Measurements from ENCODE around the gene KANSL1.
A peak's percentile ranks its signal among the peaks of the same experiment; 100 is the strongest.
"Not testable (repeated sequence)": the region's sequence is repeated elsewhere in the genome, so short reads cannot be mapped to it uniquely, and the experiment has no call there.

The KANSL1 gene

GRCh38 chr17:46193151-46193625 is at the start of gene KANSL1:
KANSL1 (minus strand) TSS chr17:46193429; CDS start chr17:46172143, 21,286 bp downstream.
- peak; percentile 97 for DNase-seq (ENCODE audit: low read depth, low spot score)

GRCh38 chr17:46231359-46231758 is 38.1 kb upstream of the KANSL1 start:
- not testable (repeated sequence) for DNase-seq (ENCODE audit: low read depth, low spot score)

- DNase-seq (ENCODE audit: low read depth, low spot score) = peak; percentile 91
Measured at GRCh38 chr17:46225274-46225794, 32.1 kb upstream of the KANSL1 start.

GRCh38 chr17:46224864-46225263 is 31.6 kb upstream of the KANSL1 start:
- peak; percentile 27 for DNase-seq (ENCODE audit: low read depth, low spot score)

- not testable (repeated sequence) for DNase-seq (ENCODE audit: low read depth, low spot score)
Measured at GRCh38 chr17:46223041-46223440, 29.8 kb upstream of the KANSL1 start.

GRCh38 chr17:46216682-46217081 is 23.5 kb upstream of the KANSL1 start:
- DNase-seq (ENCODE audit: low read depth, low spot score) = no peak

GRCh38 chr17:46212634-46213435 is 19.6 kb upstream of the KANSL1 start:
- peak; percentile 83 for DNase-seq (ENCODE audit: low read depth, low spot score)

- no peak for DNase-seq (ENCODE audit: low read depth, low spot score)
Measured at GRCh38 chr17:46208997-46209396, 15.8 kb upstream of the KANSL1 start.

- no peak for DNase-seq (ENCODE audit: low read depth, low spot score)
Measured at GRCh38 chr17:46205975-46206374, 12.7 kb upstream of the KANSL1 start.

- DNase-seq (ENCODE audit: low read depth, low spot score) = no peak
Measured at GRCh38 chr17:46202424-46202823, 9.2 kb upstream of the KANSL1 start.

- DNase-seq (ENCODE audit: low read depth, low spot score) = no peak
Measured at GRCh38 chr17:46201491-46201890, 8.3 kb upstream of the KANSL1 start.

GRCh38 chr17:46200197-46200596 is 7.0 kb upstream of the KANSL1 start:
- DNase-seq (ENCODE audit: low read depth, low spot score) = no peak

GRCh38 chr17:46199379-46199778 is 6.2 kb upstream of the KANSL1 start:
- DNase-seq (ENCODE audit: low read depth, low spot score) = no peak

GRCh38 chr17:46198233-46198632 is 5.0 kb upstream of the KANSL1 start:
- no peak for DNase-seq (ENCODE audit: low read depth, low spot score)

GRCh38 chr17:46197530-46197929 is 4.3 kb upstream of the KANSL1 start:
- no peak for DNase-seq (ENCODE audit: low read depth, low spot score)

GRCh38 chr17:46195939-46196716 is 2.9 kb upstream of the KANSL1 start:
- no peak for DNase-seq (ENCODE audit: low read depth, low spot score)

- no peak for DNase-seq (ENCODE audit: low read depth, low spot score)
Measured at GRCh38 chr17:46195217-46195855, 2.1 kb upstream of the KANSL1 start.

- peak; percentile 62 for DNase-seq (ENCODE audit: low read depth, low spot score)
Measured at GRCh38 chr17:46194393-46195216, 1.4 kb upstream of the KANSL1 start.

- peak; percentile 97 for DNase-seq (ENCODE audit: low read depth, low spot score)
Measured at GRCh38 chr17:46193626-46194392, 580 bp upstream of the KANSL1 start.

GRCh38 chr17:46192439-46193150 is 634 bp downstream of the KANSL1 start:
- peak; percentile 79 for DNase-seq (ENCODE audit: low read depth, low spot score)
